ENCODE results near the gene OR6C70. TPM values are rescaled to one million over a fixed set of nuclear protein-coding genes. Genes with fewer than 3 reads are reported as not detected.

The OR6C70 gene
- total RNA-seq, result not detected
- polyA plus RNA-seq (ENCODE audit: insufficient read depth, low read depth, low replicate concordance), result not detected
- long read RNA-seq, donor 1, result 0 reads
- long read RNA-seq, donor 2, result 0 reads
- long read RNA-seq, donor 3, result 0 reads
- long read RNA-seq, donor 4, result 0 reads
- long read RNA-seq, donor 5, result 0 reads
- long read RNA-seq, donor 6, result 0 reads
- long read RNA-seq, donor 7, result 0 reads
- long read RNA-seq, donor 8, result 0 reads
- long read RNA-seq, donor 9, result 0 reads
- long read RNA-seq, donor 10, result 0 reads

GRCh38 chr12:55470088-55470829, at the start of gene OR6C70:
Gene OR6C70, minus strand, starts transcription at chr12:55470138. Its CDS starts 0 bp downstream, at chr12:55470138.
- no peaks in the 10 kb centered on the region for H3K9me3 ChIP-seq (ENCODE audit: control insufficient read depth in 2 of 3, insufficient read depth in 1 of 3, low read length in 3 of 3)
- TF ChIP-seq CTCF (IDR thresholded peaks at IDR 0.05; ENCODE audit: borderline replicate concordance, extremely low read depth, insufficient read depth), result no peak
- no peak within 1 kb of the TSS for H3K4me3 ChIP-seq (ENCODE audit: low read length in 3 of 3)
- no peaks in the 10 kb centered on the region for H3K4me1 ChIP-seq (ENCODE audit: control insufficient read depth in 2 of 3, insufficient read depth in 2 of 3, low read depth in 1 of 3, low read length in 3 of 3)
- FAIRE-seq (no peak), DNase-seq (no peak)
- intact Hi-C loops (cut with DNase I), result no loop called here
- no peaks in the 10 kb centered on the region for H3K36me3 ChIP-seq (ENCODE audit: control insufficient read depth in 2 of 3, insufficient read depth in 3 of 3, low read length in 3 of 3)
- no peaks in the 10 kb centered on the region for H3K27me3 ChIP-seq (ENCODE audit: control insufficient read depth, insufficient read depth, low read length)
- H3K9ac ChIP-seq (ENCODE audit: low read length in 3 of 3), result no peak within 1 kb of the TSS
- no peak within 1 kb of the TSS for H3K27ac ChIP-seq (ENCODE audit: low read depth in 2 of 2, low read length in 2 of 2)

- intact Hi-C loops (cut with DNase I), result no loop called here
- no peak overlapping the region for H3K27ac ChIP-seq (ENCODE audit: low read depth in 2 of 2, low read length in 2 of 2)
- no peaks in the 10 kb centered on the region for H3K4me1 ChIP-seq (ENCODE audit: control insufficient read depth in 2 of 3, insufficient read depth in 2 of 3, low read depth in 1 of 3, low read length in 3 of 3)
- H3K27me3 ChIP-seq (ENCODE audit: control insufficient read depth, insufficient read depth, low read length), result no peaks in the 10 kb centered on the region
- DNase-seq (no peak), FAIRE-seq (no peak)
- H3K9ac ChIP-seq (ENCODE audit: low read length in 3 of 3), result no peak overlapping the region
- no peaks in the 10 kb centered on the region for H3K9me3 ChIP-seq (ENCODE audit: control insufficient read depth in 2 of 3, insufficient read depth in 1 of 3, low read length in 3 of 3)
- no peaks in the 10 kb centered on the region for H3K36me3 ChIP-seq (ENCODE audit: control insufficient read depth in 2 of 3, insufficient read depth in 3 of 3, low read length in 3 of 3)
- TF ChIP-seq CTCF (IDR thresholded peaks at IDR 0.05; ENCODE audit: borderline replicate concordance, extremely low read depth, insufficient read depth), result no peak
- H3K4me3 ChIP-seq (ENCODE audit: low read length in 3 of 3), result no peak overlapping the region
Observed at GRCh38 chr12:55516391-55516790, 46.5 kb upstream of the OR6C70 start.

GRCh38 chr12:55515696-55516095, 45.8 kb upstream of the OR6C70 start:
- Histone ChIP-seq H3K9ac (ENCODE audit: low read length in 3 of 3) (no peak overlapping the region), H3K36me3 (ENCODE audit: control insufficient read depth in 2 of 3, insufficient read depth in 3 of 3, low read length in 3 of 3) (no peaks in the 10 kb centered on the region), H3K9me3 (ENCODE audit: control insufficient read depth in 2 of 3, insufficient read depth in 1 of 3, low read length in 3 of 3) (no peaks in the 10 kb centered on the region), H3K4me3 (ENCODE audit: low read length in 3 of 3) (no peak overlapping the region), H3K27me3 (ENCODE audit: control insufficient read depth, insufficient read depth, low read length) (no peaks in the 10 kb centered on the region), H3K4me1 (ENCODE audit: control insufficient read depth in 2 of 3, insufficient read depth in 2 of 3, low read depth in 1 of 3, low read length in 3 of 3) (no peaks in the 10 kb centered on the region), H3K27ac (ENCODE audit: low read depth in 2 of 2, low read length in 2 of 2) (no peak overlapping the region)
- FAIRE-seq, result no peak
- intact Hi-C loops (cut with DNase I), result no loop called here
- no peak for TF ChIP-seq CTCF (IDR thresholded peaks at IDR 0.05; ENCODE audit: borderline replicate concordance, extremely low read depth, insufficient read depth)
- DNase-seq, result no peak
